HL-60 (cell line): ENCODE data around the gene NDE1.

ENCODE experiments used
- DNase-seq, 2 experiments: peaks; one replicate each; pipeline ENCODE4 v3.0.0-alpha.2; 2010 to 2020; ENCODE audit warnings: low read depth in 1 of 2, low spot score in 1 of 2
- H3K27ac ChIP-seq: fragments of 250-450 bp; sonication (Bioruptor Pico); replicated peaks from 2 replicates; pipeline ENCODE4 v1.5.1; 2020; ENCODE audit warnings: mild to moderate bottlenecking, moderate library complexity
- H3K27me3 ChIP-seq: fragments of 250-450 bp; sonication (Bioruptor Pico); 2 replicates; pipeline ENCODE4 v1.5.1; 2021; ENCODE audit warnings: mild to moderate bottlenecking, moderate library complexity; ENCODE audit not compliant: insufficient read depth, poor library complexity, severe bottlenecking
- H3K4me3 ChIP-seq: replicated peaks from 2 replicates; pipeline ENCODE4 v1.5.1; 2011; ENCODE audit warnings: mild to moderate bottlenecking, control low read depth, low read length; ENCODE audit not compliant: insufficient read depth
- GABPA ChIP-seq: IDR thresholded peaks from 2 replicates; pipeline ENCODE4 v1.6.1; 2012; ENCODE audit warnings: low read depth
- POLR2AphosphoS5 ChIP-seq: IDR thresholded peaks from 2 replicates; pipeline ENCODE4 v1.6.1; 2012; ENCODE audit warnings: low read depth
- SPI1 ChIP-seq: IDR thresholded peaks from 2 replicates; pipeline ENCODE4 v1.6.1; 2012; ENCODE audit warnings: low read depth, mild to moderate bottlenecking, borderline replicate concordance
- TF ChIP-seq, protein P1 (sequence below): IDR thresholded peaks from 2 replicates; pipeline ENCODE4 v1.6.1; 2012; ENCODE audit warnings: low read depth; ENCODE audit not compliant: insufficient replicate concordance
- TF ChIP-seq, protein P2 (sequence below): IDR thresholded peaks from one replicate; pipeline ENCODE4 v1.5.1; 2011; ENCODE audit warnings: low read length, control low read depth, inconsistent platforms; ENCODE audit not compliant: insufficient read depth

Gene NDE1

DNA sequence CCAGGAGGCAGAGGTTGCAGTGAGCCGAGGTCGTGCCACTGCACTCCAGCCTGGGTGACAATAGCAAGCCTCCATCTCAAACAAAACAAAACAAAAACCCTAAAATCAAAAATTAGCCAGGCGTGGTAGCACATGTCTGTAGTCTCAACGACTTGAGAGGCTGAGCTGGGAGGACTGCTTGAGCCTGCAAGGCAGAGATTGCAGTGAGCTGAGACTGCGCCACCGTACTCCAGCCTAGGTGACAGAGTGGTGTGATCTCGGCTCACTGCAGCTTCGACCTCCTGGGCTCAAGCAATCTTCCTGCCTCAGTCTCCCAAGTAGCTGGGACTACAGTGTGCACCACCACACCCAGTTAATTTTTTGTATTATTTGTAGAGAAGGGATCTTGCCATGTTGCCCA, 119.2 kb downstream of the NDE1 start:
- Histone ChIP-seq H3K4me3 (no peak overlapping the region), H3K27me3 (no peaks in the 10 kb centered on the region), H3K27ac (no peak overlapping the region)
- TF ChIP-seq POLR2AphosphoS5 (no peak), GABPA (no peak), SPI1 (no peak)
- TF ChIP-seq, protein P1, sequence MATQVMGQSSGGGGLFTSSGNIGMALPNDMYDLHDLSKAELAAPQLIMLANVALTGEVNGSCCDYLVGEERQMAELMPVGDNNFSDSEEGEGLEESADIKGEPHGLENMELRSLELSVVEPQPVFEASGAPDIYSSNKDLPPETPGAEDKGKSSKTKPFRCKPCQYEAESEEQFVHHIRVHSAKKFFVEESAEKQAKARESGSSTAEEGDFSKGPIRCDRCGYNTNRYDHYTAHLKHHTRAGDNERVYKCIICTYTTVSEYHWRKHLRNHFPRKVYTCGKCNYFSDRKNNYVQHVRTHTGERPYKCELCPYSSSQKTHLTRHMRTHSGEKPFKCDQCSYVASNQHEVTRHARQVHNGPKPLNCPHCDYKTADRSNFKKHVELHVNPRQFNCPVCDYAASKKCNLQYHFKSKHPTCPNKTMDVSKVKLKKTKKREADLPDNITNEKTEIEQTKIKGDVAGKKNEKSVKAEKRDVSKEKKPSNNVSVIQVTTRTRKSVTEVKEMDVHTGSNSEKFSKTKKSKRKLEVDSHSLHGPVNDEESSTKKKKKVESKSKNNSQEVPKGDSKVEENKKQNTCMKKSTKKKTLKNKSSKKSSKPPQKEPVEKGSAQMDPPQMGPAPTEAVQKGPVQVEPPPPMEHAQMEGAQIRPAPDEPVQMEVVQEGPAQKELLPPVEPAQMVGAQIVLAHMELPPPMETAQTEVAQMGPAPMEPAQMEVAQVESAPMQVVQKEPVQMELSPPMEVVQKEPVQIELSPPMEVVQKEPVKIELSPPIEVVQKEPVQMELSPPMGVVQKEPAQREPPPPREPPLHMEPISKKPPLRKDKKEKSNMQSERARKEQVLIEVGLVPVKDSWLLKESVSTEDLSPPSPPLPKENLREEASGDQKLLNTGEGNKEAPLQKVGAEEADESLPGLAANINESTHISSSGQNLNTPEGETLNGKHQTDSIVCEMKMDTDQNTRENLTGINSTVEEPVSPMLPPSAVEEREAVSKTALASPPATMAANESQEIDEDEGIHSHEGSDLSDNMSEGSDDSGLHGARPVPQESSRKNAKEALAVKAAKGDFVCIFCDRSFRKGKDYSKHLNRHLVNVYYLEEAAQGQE, result no peak
- TF ChIP-seq, protein P2, sequence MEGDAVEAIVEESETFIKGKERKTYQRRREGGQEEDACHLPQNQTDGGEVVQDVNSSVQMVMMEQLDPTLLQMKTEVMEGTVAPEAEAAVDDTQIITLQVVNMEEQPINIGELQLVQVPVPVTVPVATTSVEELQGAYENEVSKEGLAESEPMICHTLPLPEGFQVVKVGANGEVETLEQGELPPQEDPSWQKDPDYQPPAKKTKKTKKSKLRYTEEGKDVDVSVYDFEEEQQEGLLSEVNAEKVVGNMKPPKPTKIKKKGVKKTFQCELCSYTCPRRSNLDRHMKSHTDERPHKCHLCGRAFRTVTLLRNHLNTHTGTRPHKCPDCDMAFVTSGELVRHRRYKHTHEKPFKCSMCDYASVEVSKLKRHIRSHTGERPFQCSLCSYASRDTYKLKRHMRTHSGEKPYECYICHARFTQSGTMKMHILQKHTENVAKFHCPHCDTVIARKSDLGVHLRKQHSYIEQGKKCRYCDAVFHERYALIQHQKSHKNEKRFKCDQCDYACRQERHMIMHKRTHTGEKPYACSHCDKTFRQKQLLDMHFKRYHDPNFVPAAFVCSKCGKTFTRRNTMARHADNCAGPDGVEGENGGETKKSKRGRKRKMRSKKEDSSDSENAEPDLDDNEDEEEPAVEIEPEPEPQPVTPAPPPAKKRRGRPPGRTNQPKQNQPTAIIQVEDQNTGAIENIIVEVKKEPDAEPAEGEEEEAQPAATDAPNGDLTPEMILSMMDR, result no peak
- DNase-seq, result no peak

DNA sequence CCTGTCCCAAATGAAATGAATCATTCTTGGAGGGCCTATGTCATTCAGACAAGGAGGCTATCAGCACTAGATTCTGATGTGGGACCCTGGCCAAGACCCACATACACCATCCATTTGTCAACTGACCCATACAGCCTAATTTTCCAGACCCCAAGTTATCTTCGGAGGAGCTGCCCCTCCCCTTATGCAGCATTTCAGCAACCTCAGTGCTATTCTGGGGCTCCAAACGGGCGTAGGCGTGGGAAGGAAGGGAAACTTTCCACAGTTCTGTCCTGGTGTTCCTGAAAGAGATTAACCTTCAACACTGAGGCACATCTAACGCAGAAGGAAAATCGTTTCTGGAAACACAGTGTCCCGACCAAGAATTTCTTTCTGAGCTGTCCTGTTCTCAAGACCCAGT, 120.1 kb downstream of the NDE1 start:
- H3K27me3 ChIP-seq, result no peaks in the 10 kb centered on the region
- H3K27ac ChIP-seq, result no peak overlapping the region
- H3K4me3 ChIP-seq, result no peak overlapping the region
- no peak for DNase-seq
- no peak for TF ChIP-seq POLR2AphosphoS5
- TF ChIP-seq GABPA, result no peak
- no peak for TF ChIP-seq SPI1
- TF ChIP-seq, protein P1, result no peak
- TF ChIP-seq, protein P2, result no peak

DNA sequence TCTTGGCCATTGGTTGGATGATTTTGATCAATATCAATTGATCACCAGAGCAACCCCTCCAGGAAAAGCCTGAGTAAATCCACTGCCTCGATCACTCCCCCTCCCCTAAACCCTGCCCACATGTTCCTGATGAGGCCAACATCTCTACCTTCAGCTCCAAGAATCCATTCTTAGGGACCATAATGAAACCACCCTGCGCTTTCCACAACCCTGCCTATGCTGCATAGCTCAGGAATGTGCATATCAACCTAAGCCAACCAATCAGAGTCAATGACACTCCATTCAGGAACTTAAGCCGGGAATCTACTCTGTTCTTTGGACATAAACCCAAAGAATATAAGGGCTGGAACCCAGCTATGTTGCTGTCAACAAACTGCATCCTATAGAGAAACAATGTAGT, 120.5 kb downstream of the NDE1 start:
- DNase-seq, result no peak
- Histone ChIP-seq H3K4me3 (no peak overlapping the region), H3K27me3 (no peaks in the 10 kb centered on the region), H3K27ac (no peak overlapping the region)
- TF ChIP-seq GABPA (no peak), POLR2AphosphoS5 (no peak)

DNA sequence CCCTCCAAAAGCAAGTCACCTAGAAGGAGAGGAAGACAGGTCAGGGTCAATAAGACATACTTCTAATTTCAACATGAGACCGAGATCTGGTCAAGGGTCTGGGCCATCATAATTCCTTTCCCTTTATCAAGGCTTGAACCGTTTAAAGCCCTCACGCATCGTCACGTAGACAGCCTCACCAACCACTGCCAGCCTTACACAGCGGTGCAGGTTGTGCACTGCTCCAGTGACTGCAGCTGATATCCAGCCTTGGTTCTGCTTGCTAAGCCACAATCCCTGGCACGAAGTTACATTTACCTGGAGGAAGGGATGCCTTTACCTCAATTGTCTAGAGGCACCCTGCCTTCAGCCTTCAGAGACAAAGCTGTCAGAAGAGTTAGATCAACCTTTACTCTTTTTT, 121.6 kb downstream of the NDE1 start:
- no peak for DNase-seq
- no peaks in the 10 kb centered on the region for H3K27me3 ChIP-seq
- TF ChIP-seq, protein P2, result no peak
- TF ChIP-seq SPI1, result no peak
- TF ChIP-seq, protein P1, result no peak
- no peak for TF ChIP-seq GABPA
- H3K27ac ChIP-seq, result no peak overlapping the region
- H3K4me3 ChIP-seq, result no peak overlapping the region
